ENCODE data around the gene HSFX3.
"Not testable (repeated sequence)": the region's sequence is repeated elsewhere in the genome, so short reads cannot be mapped to it uniquely, and the experiment has no call there.

The HSFX3 gene

GRCh38 chrX:149522916-149523315, 26.8 kb downstream of the HSFX3 start:
- no peak overlapping the region for H3K27ac ChIP-seq (ENCODE audit: low read depth, low read length)
- H3K9ac ChIP-seq (ENCODE audit: low read length), result no peak overlapping the region
- no peaks in the 10 kb centered on the region for H3K27me3 ChIP-seq (ENCODE audit: control insufficient read depth, insufficient read depth, low read length)
- no peaks in the 10 kb centered on the region for H3K4me1 ChIP-seq (ENCODE audit: control insufficient read depth, insufficient read depth, low read length)
- no peak overlapping the region for H3K4me3 ChIP-seq (ENCODE audit: low read length)
- no peaks in the 10 kb centered on the region for H3K36me3 ChIP-seq (ENCODE audit: control insufficient read depth, insufficient read depth, low read length)

DNA sequence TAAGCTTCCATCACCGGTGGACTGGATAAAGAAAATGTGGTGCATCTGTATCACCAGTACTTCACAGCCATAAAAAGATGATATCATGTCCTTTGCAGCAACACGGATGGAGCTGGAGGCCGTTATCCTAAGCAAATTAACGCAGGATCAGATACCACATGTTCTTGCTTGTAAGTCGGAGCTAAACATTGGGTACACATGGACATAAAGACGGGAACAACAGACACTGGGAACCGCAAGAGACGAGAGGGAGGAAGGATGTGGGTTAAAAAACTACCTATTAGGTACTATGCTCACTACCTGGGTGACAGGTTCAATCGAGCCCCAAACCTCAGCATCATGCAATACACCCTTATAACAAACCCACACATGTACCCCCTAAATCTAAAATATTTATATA, 28.3 kb downstream of the HSFX3 start:
- H3K9ac ChIP-seq (ENCODE audit: low read length), result no peak overlapping the region
- no peaks in the 10 kb centered on the region for H3K36me3 ChIP-seq (ENCODE audit: control insufficient read depth, insufficient read depth, low read length)
- no peak overlapping the region for H3K4me3 ChIP-seq (ENCODE audit: low read length)
- no peaks in the 10 kb centered on the region for H3K4me1 ChIP-seq (ENCODE audit: control insufficient read depth, insufficient read depth, low read length)
- no peaks in the 10 kb centered on the region for H3K27me3 ChIP-seq (ENCODE audit: control insufficient read depth, insufficient read depth, low read length)
- no peak overlapping the region for H3K27ac ChIP-seq (ENCODE audit: low read depth, low read length)

DNA sequence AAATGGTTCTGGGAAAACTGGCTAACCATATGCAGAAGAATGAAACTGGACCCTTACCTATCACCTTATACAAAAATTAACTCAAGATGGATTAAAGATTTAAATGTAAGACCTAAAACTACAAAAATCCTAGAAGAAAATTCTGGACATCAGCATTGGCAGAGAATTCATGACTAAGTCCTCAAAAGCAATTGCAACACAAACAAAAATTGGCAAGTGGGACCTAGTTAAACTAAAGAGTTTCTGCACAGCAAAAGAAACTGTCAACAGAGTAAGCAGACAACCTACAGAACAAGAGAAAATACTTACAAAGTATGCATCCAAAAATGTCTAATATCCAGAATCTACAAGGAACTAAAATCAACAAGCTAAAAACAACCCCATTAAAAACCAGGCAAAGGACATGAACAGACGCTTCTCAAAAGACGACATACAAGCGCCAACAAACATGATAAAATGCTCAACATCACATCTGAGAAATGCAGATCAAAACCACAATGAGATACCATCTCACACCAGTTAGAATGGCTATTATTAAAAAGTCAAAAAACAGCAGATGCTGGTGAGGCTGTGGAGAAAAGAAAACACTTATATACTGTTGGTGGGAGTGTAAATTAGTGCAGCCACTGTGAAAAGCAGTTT, 29.0 kb downstream of the HSFX3 start:
- not testable (repeated sequence) for H3K27ac ChIP-seq (ENCODE audit: low read depth, low read length); H3K4me3 ChIP-seq (ENCODE audit: low read length); H3K27me3 ChIP-seq (ENCODE audit: control insufficient read depth, insufficient read depth, low read length); H3K4me1 ChIP-seq (ENCODE audit: control insufficient read depth, insufficient read depth, low read length); H3K36me3 ChIP-seq (ENCODE audit: control insufficient read depth, insufficient read depth, low read length); H3K9ac ChIP-seq (ENCODE audit: low read length)

GRCh38 chrX:149518236-149518635, 31.5 kb downstream of the HSFX3 start:
- Histone ChIP-seq H3K9ac (ENCODE audit: low read length) (no peak overlapping the region), H3K4me3 (ENCODE audit: low read length) (no peak overlapping the region), H3K36me3 (ENCODE audit: control insufficient read depth, insufficient read depth, low read length) (no peaks in the 10 kb centered on the region), H3K27me3 (ENCODE audit: control insufficient read depth, insufficient read depth, low read length) (no peaks in the 10 kb centered on the region), H3K4me1 (ENCODE audit: control insufficient read depth, insufficient read depth, low read length) (no peaks in the 10 kb centered on the region), H3K27ac (ENCODE audit: low read depth, low read length) (no peak overlapping the region)

DNA sequence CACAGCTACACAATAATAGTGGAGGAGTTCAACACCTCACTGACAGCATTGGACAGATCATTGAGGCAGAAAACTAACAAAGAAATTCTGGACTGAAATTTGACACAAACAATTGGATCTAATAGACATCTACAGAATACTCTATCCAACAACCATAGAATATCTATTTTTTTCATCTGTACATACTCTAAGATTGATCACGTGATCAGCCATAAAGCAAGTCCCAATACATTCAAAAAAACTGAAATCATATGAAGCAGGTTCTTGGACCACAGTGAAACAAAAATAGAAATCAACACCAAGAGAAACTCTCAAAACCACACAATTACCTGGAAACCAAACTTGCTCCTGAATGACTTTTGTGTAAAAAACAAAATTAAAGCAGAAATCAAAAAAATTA, 32.4 kb downstream of the HSFX3 start:
- Histone ChIP-seq H3K27ac (ENCODE audit: low read depth, low read length) (no peak overlapping the region), H3K4me1 (ENCODE audit: control insufficient read depth, insufficient read depth, low read length) (no peaks in the 10 kb centered on the region), H3K27me3 (ENCODE audit: control insufficient read depth, insufficient read depth, low read length) (no peaks in the 10 kb centered on the region), H3K9ac (ENCODE audit: low read length) (no peak overlapping the region), H3K36me3 (ENCODE audit: control insufficient read depth, insufficient read depth, low read length) (no peaks in the 10 kb centered on the region), H3K4me3 (ENCODE audit: low read length) (no peak overlapping the region)

DNA sequence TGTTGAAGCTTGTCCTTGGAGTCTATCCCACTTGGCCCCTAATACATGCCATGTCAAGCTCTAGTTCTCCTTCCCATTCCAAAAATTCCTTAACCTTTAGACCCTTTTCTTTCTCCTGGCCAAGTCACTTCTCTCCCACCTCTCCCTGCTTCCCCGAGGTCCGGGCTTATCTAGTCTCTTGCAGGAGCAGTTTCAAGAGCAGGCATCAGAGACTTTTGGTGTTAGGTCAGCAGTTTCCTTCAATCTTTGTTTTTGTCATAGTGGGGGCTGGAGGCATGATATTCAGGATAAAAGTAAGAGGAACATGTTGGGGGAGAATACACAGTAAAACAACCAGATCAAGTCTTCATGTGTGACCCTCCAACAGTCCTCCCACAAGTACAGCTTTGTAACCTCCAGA, 33.1 kb downstream of the HSFX3 start:
- Histone ChIP-seq H3K27me3 (ENCODE audit: control insufficient read depth, insufficient read depth, low read length) (no peaks in the 10 kb centered on the region), H3K4me3 (ENCODE audit: low read length) (no peak overlapping the region), H3K9ac (ENCODE audit: low read length) (no peak overlapping the region), H3K36me3 (ENCODE audit: control insufficient read depth, insufficient read depth, low read length) (no peaks in the 10 kb centered on the region), H3K4me1 (ENCODE audit: control insufficient read depth, insufficient read depth, low read length) (no peaks in the 10 kb centered on the region), H3K27ac (ENCODE audit: low read depth, low read length) (no peak overlapping the region)

- Histone ChIP-seq H3K36me3 (ENCODE audit: control insufficient read depth, insufficient read depth, low read length) (no peaks in the 10 kb centered on the region), H3K9ac (ENCODE audit: low read length) (no peak overlapping the region), H3K4me1 (ENCODE audit: control insufficient read depth, insufficient read depth, low read length) (no peaks in the 10 kb centered on the region), H3K27ac (ENCODE audit: low read depth, low read length) (no peak overlapping the region), H3K4me3 (ENCODE audit: low read length) (no peak overlapping the region), H3K27me3 (ENCODE audit: control insufficient read depth, insufficient read depth, low read length) (no peaks in the 10 kb centered on the region)
Measured at GRCh38 chrX:149515954-149516602, 33.6 kb downstream of the HSFX3 start.

DNA sequence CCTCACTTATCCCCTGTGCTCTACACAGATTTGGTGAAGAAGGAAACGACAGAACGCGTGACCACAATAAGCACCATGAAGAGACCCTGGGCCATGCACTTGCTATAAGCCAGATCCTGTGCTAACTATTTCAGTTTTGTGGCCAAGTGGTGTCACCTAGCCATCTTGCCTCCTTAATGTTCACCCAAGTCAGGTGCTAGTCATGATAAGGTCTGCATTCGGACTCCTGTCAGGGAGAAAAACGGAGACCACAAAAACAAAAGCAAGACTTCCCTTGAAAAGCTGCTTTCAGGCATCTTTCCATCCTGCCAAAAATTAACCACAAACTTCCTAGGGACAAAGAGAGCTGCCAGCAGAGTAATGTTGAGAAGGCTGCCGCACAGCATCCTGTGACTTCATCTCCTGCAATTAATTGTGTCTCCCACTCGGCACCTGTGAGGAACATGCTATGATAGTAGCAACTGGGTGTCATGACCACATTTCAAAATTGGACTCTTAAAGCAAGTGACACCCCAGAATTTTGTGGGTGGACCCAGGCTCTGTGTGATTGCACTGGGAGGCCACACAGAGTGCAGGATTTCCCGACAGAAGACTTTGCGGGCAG, 35.8 kb downstream of the HSFX3 start:
- Histone ChIP-seq H3K36me3 (ENCODE audit: control insufficient read depth, insufficient read depth, low read length) (no peaks in the 10 kb centered on the region), H3K27me3 (ENCODE audit: control insufficient read depth, insufficient read depth, low read length) (no peaks in the 10 kb centered on the region), H3K4me1 (ENCODE audit: control insufficient read depth, insufficient read depth, low read length) (no peaks in the 10 kb centered on the region), H3K4me3 (ENCODE audit: low read length) (no peak overlapping the region), H3K27ac (ENCODE audit: low read depth, low read length) (no peak overlapping the region), H3K9ac (ENCODE audit: low read length) (no peak overlapping the region)

DNA sequence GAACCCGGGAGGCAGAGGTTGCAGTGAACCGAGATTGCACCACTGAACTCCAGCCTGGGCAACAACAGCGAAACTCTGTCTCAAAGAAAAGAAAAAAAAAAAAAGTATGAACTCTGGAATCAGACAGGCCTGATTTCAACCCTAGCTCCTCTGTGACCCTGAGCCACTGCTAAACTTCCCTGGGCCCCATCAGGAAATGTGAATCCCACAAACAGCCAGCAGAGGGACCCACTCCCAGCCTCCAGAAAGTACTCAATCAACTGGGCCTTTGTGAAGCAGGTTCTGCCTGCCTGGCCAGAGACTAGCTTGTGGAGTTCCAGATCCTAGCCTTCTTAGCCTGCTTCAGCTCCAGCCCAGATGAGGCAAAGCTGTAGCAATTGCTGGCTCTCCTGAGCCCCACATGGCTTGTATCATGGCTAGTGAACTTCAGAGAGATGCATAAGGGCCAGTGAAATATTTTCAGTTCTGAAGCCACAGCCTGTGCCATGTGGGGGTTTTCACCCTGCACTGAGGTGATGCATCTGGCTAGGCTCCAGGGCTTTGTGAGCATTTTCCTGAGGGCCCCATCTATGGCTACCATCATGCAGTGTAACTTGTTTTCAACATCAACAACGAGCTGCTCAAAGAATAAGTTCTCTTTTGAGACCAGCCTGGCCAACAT, 37.4 kb downstream of the HSFX3 start:
- Histone ChIP-seq H3K4me1 (ENCODE audit: control insufficient read depth, insufficient read depth, low read length) (no peaks in the 10 kb centered on the region), H3K9ac (ENCODE audit: low read length) (no peak overlapping the region), H3K4me3 (ENCODE audit: low read length) (no peak overlapping the region), H3K36me3 (ENCODE audit: control insufficient read depth, insufficient read depth, low read length) (no peaks in the 10 kb centered on the region), H3K27ac (ENCODE audit: low read depth, low read length) (no peak overlapping the region), H3K27me3 (ENCODE audit: control insufficient read depth, insufficient read depth, low read length) (no peaks in the 10 kb centered on the region)

- Histone ChIP-seq H3K27ac (ENCODE audit: low read depth, low read length) (no peak overlapping the region), H3K36me3 (ENCODE audit: control insufficient read depth, insufficient read depth, low read length) (no peaks in the 10 kb centered on the region), H3K4me1 (ENCODE audit: control insufficient read depth, insufficient read depth, low read length) (no peaks in the 10 kb centered on the region), H3K9ac (ENCODE audit: low read length) (no peak overlapping the region), H3K27me3 (ENCODE audit: control insufficient read depth, insufficient read depth, low read length) (no peaks in the 10 kb centered on the region), H3K4me3 (ENCODE audit: low read length) (no peak overlapping the region)
Measured at GRCh38 chrX:149511081-149511480, 38.6 kb downstream of the HSFX3 start.

DNA sequence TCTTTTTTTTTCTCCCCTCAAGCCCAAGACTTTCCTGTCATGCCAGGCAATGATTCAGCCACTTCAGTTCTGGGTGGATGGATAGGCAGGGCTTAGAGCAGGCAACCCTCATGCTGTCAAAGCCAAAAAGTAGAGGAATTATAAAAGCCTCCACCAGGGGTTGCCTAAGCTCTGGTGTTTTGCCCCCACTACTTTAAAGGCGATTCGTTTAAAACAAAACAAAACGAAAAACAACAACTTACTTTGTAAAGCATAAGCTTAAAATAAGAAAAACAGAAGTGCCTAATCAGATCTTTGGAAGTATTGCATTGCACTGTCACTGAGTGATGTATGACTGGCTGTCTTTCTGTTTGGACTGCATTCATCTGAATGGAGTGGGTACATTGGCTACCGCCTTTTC, 39.3 kb downstream of the HSFX3 start:
- Histone ChIP-seq H3K36me3 (ENCODE audit: control insufficient read depth, insufficient read depth, low read length) (no peaks in the 10 kb centered on the region), H3K27me3 (ENCODE audit: control insufficient read depth, insufficient read depth, low read length) (no peaks in the 10 kb centered on the region), H3K9ac (ENCODE audit: low read length) (no peak overlapping the region), H3K27ac (ENCODE audit: low read depth, low read length) (no peak overlapping the region), H3K4me1 (ENCODE audit: control insufficient read depth, insufficient read depth, low read length) (no peaks in the 10 kb centered on the region), H3K4me3 (ENCODE audit: low read length) (no peak overlapping the region)

DNA sequence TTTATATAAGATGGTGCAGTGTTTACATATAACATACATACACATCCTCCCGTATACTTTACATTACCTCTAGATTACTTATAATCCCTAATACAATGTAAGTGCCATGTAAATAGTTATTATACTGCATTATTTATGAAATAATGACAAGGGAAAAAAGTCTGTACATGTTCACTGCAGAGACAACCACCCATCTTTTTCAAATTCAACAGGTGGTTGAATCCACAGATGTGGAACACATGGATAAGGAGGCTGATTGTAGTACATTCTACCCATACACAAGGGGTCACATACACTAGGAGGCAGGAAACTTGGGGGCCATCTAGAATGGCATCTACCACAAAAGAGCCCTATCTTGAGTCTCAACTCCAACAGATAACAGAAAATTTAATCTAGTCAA, 41.3 kb downstream of the HSFX3 start:
- Histone ChIP-seq H3K4me1 (ENCODE audit: control insufficient read depth, insufficient read depth, low read length) (no peaks in the 10 kb centered on the region), H3K27ac (ENCODE audit: low read depth, low read length) (no peak overlapping the region), H3K27me3 (ENCODE audit: control insufficient read depth, insufficient read depth, low read length) (no peaks in the 10 kb centered on the region), H3K4me3 (ENCODE audit: low read length) (no peak overlapping the region), H3K9ac (ENCODE audit: low read length) (no peak overlapping the region), H3K36me3 (ENCODE audit: control insufficient read depth, insufficient read depth, low read length) (no peaks in the 10 kb centered on the region)
